Neuronal stem cell (in vitro differentiated cells): Measurements from ENCODE around the gene ITGB4.

ENCODE experiments used
- DNase-seq: peaks from one replicate; pipeline ENCODE4 v3.0.0-alpha.2; 2013; ENCODE audit warnings: low spot score
- H2AFZ ChIP-seq: one replicate; pipeline ENCODE4 v1.6.1; 2013; ENCODE audit warnings: mild to moderate bottlenecking, low read length, inconsistent platforms
- H2AK5ac ChIP-seq: 2 replicates; pipeline ENCODE4 v1.6.1; 2013; ENCODE audit warnings: low read depth, mild to moderate bottlenecking, inconsistent platforms, low read length, moderate library complexity, mixed read lengths
- H2BK120ac ChIP-seq: 2 replicates; pipeline ENCODE4 v1.6.1; 2013; ENCODE audit warnings: low read depth, mild to moderate bottlenecking, inconsistent platforms, low read length, moderate library complexity, mixed read lengths
- H2BK12ac ChIP-seq: one replicate; pipeline ENCODE4 v1.6.1; 2013; ENCODE audit warnings: low read length, inconsistent platforms
- H2BK15ac ChIP-seq: 2 replicates; pipeline ENCODE4 v1.6.1; 2013; ENCODE audit warnings: mild to moderate bottlenecking, low read length, inconsistent platforms, mixed read lengths
- H2BK5ac ChIP-seq: one replicate; pipeline ENCODE4 v1.6.1; 2013; ENCODE audit warnings: inconsistent platforms, mild to moderate bottlenecking, low read length, moderate library complexity
- H3K14ac ChIP-seq: one replicate; pipeline ENCODE4 v1.6.1; 2013; ENCODE audit warnings: low read length, inconsistent platforms
- H3K18ac ChIP-seq: 2 replicates; pipeline ENCODE4 v1.6.1; 2013; ENCODE audit warnings: low read length, inconsistent platforms
- H3K23ac ChIP-seq: 2 replicates; pipeline ENCODE4 v1.6.1; 2013; ENCODE audit warnings: low read depth, mild to moderate bottlenecking, mixed read lengths, low read length, inconsistent platforms; ENCODE audit not compliant: poor library complexity
- H3K27ac ChIP-seq: replicated peaks from 3 replicates; pipeline ENCODE4 v1.5.1; 2013; ENCODE audit warnings: low read length, inconsistent platforms
- H3K27me3 ChIP-seq, 3 experiments: 2 replicates each; pipeline ENCODE4 v1.6.1; 2013; ENCODE audit warnings: low read length in 3 of 3, mild to moderate bottlenecking in 2 of 3, inconsistent platforms in 1 of 3, low read depth in 1 of 3, mixed read lengths in 1 of 3, moderate library complexity in 1 of 3; ENCODE audit not compliant: control insufficient read depth in 3 of 3, insufficient read depth in 3 of 3
- H3K36me3 ChIP-seq, 2 donors: replicated peaks in 1 of 2; 2 replicates each; pipeline ENCODE4 v1.6.1; 2013; ENCODE audit warnings: low read length in 2 of 2; ENCODE audit not compliant: control insufficient read depth in 2 of 2, insufficient read depth in 2 of 2
- H3K4ac ChIP-seq: 2 replicates; pipeline ENCODE4 v1.6.1; 2013; ENCODE audit warnings: inconsistent platforms, mild to moderate bottlenecking, low read length, moderate library complexity
- H3K4me1 ChIP-seq, 2 donors: 1 replicate in 1 of 2; 2 replicates in 1 of 2; pipeline ENCODE4 v1.6.1; 2013; ENCODE audit warnings: low read length in 2 of 2, low read depth in 1 of 2; ENCODE audit not compliant: control insufficient read depth in 2 of 2, insufficient read depth in 1 of 2
- H3K4me2 ChIP-seq: one replicate; pipeline ENCODE4 v1.6.1; 2013; ENCODE audit warnings: mild to moderate bottlenecking, low read length, inconsistent platforms; ENCODE audit not compliant: insufficient read depth, poor library complexity, severe bottlenecking
- H3K4me3 ChIP-seq, 2 donors: 2 replicates each; pipeline ENCODE4 v1.5.1; 2013; ENCODE audit warnings: low read length in 2 of 2, mild to moderate bottlenecking in 2 of 2, inconsistent platforms in 1 of 2, moderate library complexity in 1 of 2
- H3K79me1 ChIP-seq: one replicate; pipeline ENCODE4 v1.6.1; 2013; ENCODE audit warnings: low read depth, mild to moderate bottlenecking, inconsistent platforms, low read length, moderate library complexity
- H3K9ac ChIP-seq: one replicate; pipeline ENCODE4 v1.6.1; 2013; ENCODE audit warnings: mild to moderate bottlenecking, low read depth, low read length, inconsistent platforms; ENCODE audit not compliant: poor library complexity
- H3K9me3 ChIP-seq, 2 donors: replicated peaks in 1 of 2; 2 replicates each; pipeline versions ENCODE3 to v1.6.1; 2013; ENCODE audit warnings: low read length in 2 of 2, mild to moderate bottlenecking in 2 of 2, inconsistent platforms in 1 of 2, low read depth in 1 of 2, mixed read lengths in 1 of 2, moderate library complexity in 1 of 2; ENCODE audit not compliant: control insufficient read depth in 2 of 2, insufficient read depth in 1 of 2
- H4K8ac ChIP-seq: one replicate; pipeline ENCODE4 v1.6.1; 2013; ENCODE audit warnings: low read depth, mild to moderate bottlenecking, inconsistent platforms, low read length, moderate library complexity
- H4K91ac ChIP-seq: one replicate; pipeline ENCODE4 v1.6.1; 2013; ENCODE audit warnings: low read length, low read depth, mild to moderate bottlenecking, inconsistent platforms; ENCODE audit not compliant: poor library complexity
- WGBS, 2 donors: extraction: QIAGEN DNeasy Blood & Tissue Kit; methylation state at CpG; one replicate each; pipeline ENCODE4 v1.1.7; 2013; ENCODE audit warnings: missing lambda C conversion rate in 2 of 2, mixed read lengths in 1 of 2; ENCODE audit not compliant: insufficient read length in 2 of 2, insufficient replicate concordance in 1 of 2; ENCODE audit errors: extremely low coverage in 2 of 2; 5-methylcytosine and 5-hydroxymethylcytosine counted together

Gene ITGB4

GRCh38 chr17:75725504-75725903 is 4.2 kb downstream of the ITGB4 start:
- Histone ChIP-seq H2BK15ac (no peak overlapping the region), H4K8ac (no peak overlapping the region), H3K9ac (no peak overlapping the region), H3K79me1 (no peaks in the 10 kb centered on the region), H3K23ac (no peak overlapping the region), H2BK5ac (no peak overlapping the region), H3K36me3 (no peaks in the 10 kb centered on the region), H3K4ac (no peak overlapping the region), H3K4me3 (no peak overlapping the region), H2BK12ac (no peak overlapping the region), H3K18ac (no peak overlapping the region), H2AFZ (no peak overlapping the region), H2BK120ac (no peak overlapping the region), H3K4me1 (peaks cover 0 to 4% of the 10 kb centered on the region in 2 donors), H3K27ac (no peak overlapping the region), H3K9me3 (peaks cover 0 to 1% of the 10 kb centered on the region in 2 donors), H2AK5ac (no peak overlapping the region), H4K91ac (no peak overlapping the region), H3K27me3 (peaks cover 8 to 63% (median 19%) of the 10 kb centered on the region in 3 experiments), H3K4me2 (no peak overlapping the region), H3K14ac (no peak overlapping the region)
- no CpG with 5 or more reads among the region's 7 CpGs for WGBS, 2 donors
- no peak for DNase-seq

- Histone ChIP-seq H3K9ac (no peak overlapping the region), H2BK120ac (no peak overlapping the region), H3K4ac (no peak overlapping the region), H4K91ac (no peak overlapping the region), H3K18ac (no peak overlapping the region), H3K4me3 (no peak overlapping the region), H2BK12ac (no peak overlapping the region), H3K14ac (peak overlapping the region; percentile 56), H3K27me3 (peaks cover 0 to 44% (median 1%) of the 10 kb centered on the region in 3 experiments), H3K4me2 (no peak overlapping the region), H2AFZ (no peak overlapping the region), H2AK5ac (peak overlapping the region; percentile 37), H2BK5ac (no peak overlapping the region), H3K36me3 (no peaks in the 10 kb centered on the region), H2BK15ac (no peak overlapping the region), H3K79me1 (no peaks in the 10 kb centered on the region), H3K27ac (no peak overlapping the region), H3K4me1 (no peaks in the 10 kb centered on the region), H3K9me3 (no peaks in the 10 kb centered on the region), H4K8ac (no peak overlapping the region), H3K23ac (no peak overlapping the region)
- WGBS, 2 donors: no CpG with 5 or more reads among the region's 18 CpGs
- no peak for DNase-seq
Observed at GRCh38 chr17:75727391-75727790, 6.1 kb downstream of the ITGB4 start.

GRCh38 chr17:75729351-75729750 is 8.1 kb downstream of the ITGB4 start:
- H3K27me3 ChIP-seq: peaks cover 0 to 24% (median 0%) of the 10 kb centered on the region in 3 experiments
- no peak for DNase-seq
- H2BK12ac ChIP-seq: no peak overlapping the region
- no peak overlapping the region for H3K4me2 ChIP-seq
- no peak overlapping the region for H2BK5ac ChIP-seq
- no peak overlapping the region for H3K4ac ChIP-seq
- H3K14ac ChIP-seq: no peak overlapping the region
- H2BK15ac ChIP-seq: no peak overlapping the region
- H2BK120ac ChIP-seq: no peak overlapping the region
- H3K4me3 ChIP-seq: no peak overlapping the region
- H2AFZ ChIP-seq: no peak overlapping the region
- no peaks in the 10 kb centered on the region for H3K79me1 ChIP-seq
- peaks cover 0 to under 1% of the 10 kb centered on the region in 2 donors for H3K4me1 ChIP-seq
- no peak overlapping the region for H4K8ac ChIP-seq
- H3K9ac ChIP-seq: no peak overlapping the region
- H3K27ac ChIP-seq: no peak overlapping the region
- no peak overlapping the region for H4K91ac ChIP-seq
- WGBS, 2 donors: no CpG with 5 or more reads among the region's 7 CpGs
- no peak overlapping the region for H3K23ac ChIP-seq
- H3K18ac ChIP-seq: no peak overlapping the region
- no peak overlapping the region for H2AK5ac ChIP-seq
- no peaks in the 10 kb centered on the region for H3K36me3 ChIP-seq
- no peaks in the 10 kb centered on the region for H3K9me3 ChIP-seq

- no peak for DNase-seq
- Histone ChIP-seq H4K8ac (no peak overlapping the region), H2AK5ac (peak overlapping the region; percentile 63), H3K4me2 (no peak overlapping the region), H3K4me1 (peaks cover 0 to 4% of the 10 kb centered on the region in 2 donors), H3K4me3 (no peak overlapping the region), H4K91ac (peak overlapping the region; percentile 85), H3K79me1 (no peaks in the 10 kb centered on the region), H3K18ac (peak overlapping the region; percentile 38), H2BK5ac (no peak overlapping the region), H3K36me3 (no peaks in the 10 kb centered on the region), H3K9me3 (no peaks in the 10 kb centered on the region), H3K27me3 (peaks cover 0 to 18% (median 0%) of the 10 kb centered on the region in 3 experiments), H3K23ac (peak overlapping the region; percentile 73), H2BK12ac (no peak overlapping the region), H3K27ac (no peak overlapping the region), H2BK15ac (no peak overlapping the region), H3K14ac (peak overlapping the region; percentile 71), H2BK120ac (peak overlapping the region; percentile 72), H2AFZ (no peak overlapping the region), H3K4ac (peak overlapping the region; percentile 66), H3K9ac (no peak overlapping the region)
- no CpG with 5 or more reads among the region's 24 CpGs for WGBS, 2 donors
Observed at GRCh38 chr17:75730065-75730464, 8.8 kb downstream of the ITGB4 start.
